Activated CD8-positive, alpha-beta T cell treated with anti-CD3 and anti-CD28 coated beads for 36 hours (primary cell): ENCODE measurements around the gene CNRIP1. TPM values are rescaled to one million over a fixed set of nuclear protein-coding genes. Genes with fewer than 3 reads are reported as not detected.
A peak's percentile ranks its signal among the peaks of the same experiment; 100 is the strongest.

Source experiments
- ATAC-seq: fragments of 200-7000 bp; cut with Tn5 transposase; one replicate; pipeline ENCODE4 v1.10.0; 2021; ENCODE audit warnings: mild to moderate bottlenecking, moderate library complexity
- CTCF ChIA-PET: fragments of 350-600 bp; sonication (Branson Sonifier 250); formaldehyde crosslinking; loops from one replicate; lab custom pipeline; 2021; ENCODE audit warnings: antibody characterized with exemption; lab: Charles Lee
- POLR2A ChIA-PET: fragments of 350-600 bp; sonication (Branson Sonifier 250); formaldehyde crosslinking; loops from one replicate; lab custom pipeline; 2021; ENCODE audit warnings: antibody characterized with exemption; lab: Charles Lee
- DNase-seq: peaks from one replicate; pipeline ENCODE4 v3.0.0-alpha.2; 2020
- H3K27ac Mint-ChIP-seq: one replicate; pipeline ENCODE4 v1.8.0; 2021; ENCODE audit warnings: mild to moderate bottlenecking, mixed read lengths
- H3K27me3 Mint-ChIP-seq: one replicate; pipeline ENCODE4 v1.8.0; 2021; ENCODE audit warnings: mixed read lengths
- H3K36me3 Mint-ChIP-seq: one replicate; pipeline ENCODE4 v1.8.0; 2021; ENCODE audit warnings: low read depth, mixed read lengths
- H3K4me1 Mint-ChIP-seq: one replicate; pipeline ENCODE4 v1.8.0; 2021; ENCODE audit warnings: low read depth, mixed read lengths
- H3K4me3 Mint-ChIP-seq: one replicate; pipeline ENCODE4 v1.8.0; 2021; ENCODE audit warnings: mild to moderate bottlenecking, moderate library complexity, mixed read lengths
- H3K9me3 Mint-ChIP-seq: one replicate; pipeline ENCODE4 v1.8.0; 2021; ENCODE audit warnings: mixed read lengths
- CTCF ChIP-seq: fragments of 200-600 bp; IDR thresholded peaks from one replicate; pipeline ENCODE4 v1.8.0; 2022; ENCODE audit warnings: antibody characterized with exemption, mild to moderate bottlenecking
- intact Hi-C: fragments of 100-400 bp; cut with micrococcal nuclease; formaldehyde crosslinking; loops from one replicate; pipeline ENCODE4 v1.10.0; 2022
- total RNA-seq, 2 experiments: library from RNA; stranded (reverse); gene quantifications; one replicate each; pipeline ENCODE4 v1.2.3, GENCODE V29; 2021

The CNRIP1 gene
- not detected for total RNA-seq

- peaks cover 55% of the 10 kb centered on the region for H3K27me3 Mint-ChIP-seq
- ATAC-seq (peak; percentile 47), DNase-seq (peak; percentile 4)
- peaks cover 8% of the 10 kb centered on the region for H3K4me1 Mint-ChIP-seq
- peak within 1 kb of the TSS; percentile 64 for H3K4me3 Mint-ChIP-seq
- intact Hi-C loops: no loop called here
- POLR2A ChIA-PET: no interaction called here
- H3K36me3 Mint-ChIP-seq: no peaks in the 10 kb centered on the region
- no peak for TF ChIP-seq CTCF
- H3K27ac Mint-ChIP-seq: no peak within 1 kb of the TSS
- no peaks in the 10 kb centered on the region for H3K9me3 Mint-ChIP-seq
- CTCF ChIA-PET: interaction anchor here (0.6 to 2.0 kb wide), 3 partner anchors 122 to 197 kb away, joined by 3 to 5 read pairs (median 3); no protein-coding TSS in a partner anchor
These were observed at the start of gene CNRIP1 for GRCh38 chr2:68319398-68320117. TSS of gene CNRIP1 (minus strand) at chr2:68319949. CDS start at chr2:68319400, 549 bp downstream.

GRCh38 chr2:68369337-68369734 lies 49.6 kb upstream of the CNRIP1 start:
- ChIA-PET POLR2A (no interaction called here), CTCF (no interaction called here)
- intact Hi-C loops: no loop called here
- DNase-seq (no peak), ATAC-seq (no peak)
- no peak for TF ChIP-seq CTCF
- no peaks in the 10 kb centered on the region for H3K9me3 Mint-ChIP-seq
- H3K4me1 Mint-ChIP-seq: peaks cover 22% of the 10 kb centered on the region
- peaks cover 3% of the 10 kb centered on the region for H3K27me3 Mint-ChIP-seq
- no peak overlapping the region for H3K27ac Mint-ChIP-seq
- H3K36me3 Mint-ChIP-seq: no peaks in the 10 kb centered on the region
- no peak overlapping the region for H3K4me3 Mint-ChIP-seq

- Mint-ChIP-seq H3K4me1 (peaks cover 27% of the 10 kb centered on the region), H3K27me3 (peaks cover 3% of the 10 kb centered on the region), H3K9me3 (no peaks in the 10 kb centered on the region), H3K36me3 (no peaks in the 10 kb centered on the region), H3K27ac (peak overlapping the region; percentile 7), H3K4me3 (peak overlapping the region; percentile 28)
- POLR2A ChIA-PET: no interaction called here
- no peak for TF ChIP-seq CTCF
- CTCF ChIA-PET: no interaction called here
- ATAC-seq (no peak), DNase-seq (no peak)
- intact Hi-C loops: no loop called here
These were observed 49.0 kb upstream of the CNRIP1 start for GRCh38 chr2:68368654-68369336.

GRCh38 chr2:68367953-68368653 lies 48.4 kb upstream of the CNRIP1 start:
- no peak for TF ChIP-seq CTCF
- Mint-ChIP-seq H3K9me3 (no peaks in the 10 kb centered on the region), H3K4me3 (peak overlapping the region; percentile 28), H3K4me1 (peaks cover 32% of the 10 kb centered on the region), H3K27ac (peak overlapping the region; percentile 7), H3K27me3 (peaks cover 3% of the 10 kb centered on the region), H3K36me3 (no peaks in the 10 kb centered on the region)
- ATAC-seq: no peak
- no peak for DNase-seq
- POLR2A ChIA-PET: interaction anchor here (0.6 kb wide), 1 partner anchor 94 kb away, joined by 3 read pairs; no protein-coding TSS in a partner anchor
- intact Hi-C loops: no loop called here
- CTCF ChIA-PET: interaction anchor here (1.6 to 3.6 kb wide), 2 partner anchors 11 to 74 kb away, joined by 4 to 33 read pairs; no protein-coding TSS in a partner anchor
